ENCODE data around the gene COPE.

COPE gene

GRCh38 chr19:18946918-18947317, 27.7 kb upstream of the COPE start:
- TF ChIP-seq CTCF (IDR thresholded peaks at IDR 0.05; ENCODE audit: low read depth, low read length) = no peak
- no peak for DNase-seq (ENCODE audit: low read depth in 2 of 2)
- H3K4me3 ChIP-seq (replicated peaks in 1 of 2; ENCODE audit: low read depth in 2 of 2, low read length in 2 of 2) = no peak overlapping the region

- no peak overlapping the region for H3K4me3 ChIP-seq (replicated peaks in 1 of 2; ENCODE audit: low read depth in 2 of 2, low read length in 2 of 2)
- TF ChIP-seq CTCF (IDR thresholded peaks at IDR 0.05; ENCODE audit: low read depth, low read length) = no peak
- no peak for DNase-seq (ENCODE audit: low read depth in 2 of 2)
These were observed 27.1 kb upstream of the COPE start for GRCh38 chr19:18946335-18946734.

- no peak overlapping the region for H3K4me3 ChIP-seq (replicated peaks in 1 of 2; ENCODE audit: low read depth in 2 of 2, low read length in 2 of 2)
- TF ChIP-seq CTCF (IDR thresholded peaks at IDR 0.05; ENCODE audit: low read depth, low read length) = no peak
- DNase-seq (ENCODE audit: low read depth in 2 of 2) = no peak
These were observed 26.1 kb upstream of the COPE start for GRCh38 chr19:18945297-18945696.

- no peak for TF ChIP-seq CTCF (IDR thresholded peaks at IDR 0.05; ENCODE audit: low read depth, low read length)
- no peak overlapping the region for H3K4me3 ChIP-seq (replicated peaks in 1 of 2; ENCODE audit: low read depth in 2 of 2, low read length in 2 of 2)
- no peak for DNase-seq (ENCODE audit: low read depth in 2 of 2)
These were observed 24.3 kb upstream of the COPE start for GRCh38 chr19:18943465-18943864.

GRCh38 chr19:18942692-18943091, 23.5 kb upstream of the COPE start:
- TF ChIP-seq CTCF (IDR thresholded peaks at IDR 0.05; ENCODE audit: low read depth, low read length) = no peak
- no peak for DNase-seq (ENCODE audit: low read depth in 2 of 2)
- H3K4me3 ChIP-seq (replicated peaks in 1 of 2; ENCODE audit: low read depth in 2 of 2, low read length in 2 of 2) = no peak overlapping the region

GRCh38 chr19:18941628-18942354, 22.6 kb upstream of the COPE start:
- H3K4me3 ChIP-seq (replicated peaks in 1 of 2; ENCODE audit: low read depth in 2 of 2, low read length in 2 of 2) = peak overlapping the region; percentile 24 to 32
- no peak for TF ChIP-seq CTCF (IDR thresholded peaks at IDR 0.05; ENCODE audit: low read depth, low read length)
- no peak for DNase-seq (ENCODE audit: low read depth in 2 of 2)

Measured in cardiac fibroblast (primary cell).